GM12892 (cell line): ENCODE data around the gene SSBP3.

Source experiments
- POLR2A ChIP-seq: IDR thresholded peaks from 2 replicates; pipeline ENCODE4 v1.6.1; 2011; ENCODE audit warnings: low read depth, low read length, control low read depth
- POLR2AphosphoS5 ChIP-seq: IDR thresholded peaks from 2 replicates; pipeline ENCODE4 v1.6.1; 2011; ENCODE audit warnings: low read depth, low read length, control low read depth

DNA sequence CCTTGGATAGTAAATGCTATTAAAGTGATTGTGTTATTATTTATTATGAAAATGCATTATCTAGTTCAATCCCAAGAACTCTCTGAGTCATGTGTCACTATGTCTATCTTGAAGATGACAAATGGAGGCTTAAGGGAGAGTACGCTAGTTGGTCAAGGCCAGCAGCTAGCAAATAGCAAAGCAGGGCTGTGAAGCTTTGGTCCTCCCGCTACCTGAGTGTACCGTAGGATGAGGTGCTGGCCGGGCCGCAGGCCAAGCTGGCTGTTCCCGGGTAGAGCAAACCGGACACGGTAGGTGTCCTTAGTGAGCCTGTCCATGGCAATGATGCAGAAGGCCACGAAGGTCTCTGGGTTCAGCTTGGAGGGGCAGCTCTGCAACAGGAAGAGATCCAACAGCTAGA, 215.7 kb downstream of the SSBP3 start:
- TF ChIP-seq POLR2A (no peak), POLR2AphosphoS5 (no peak)
